T-cell (primary cell): Measurements from ENCODE around the gene YTHDF1. TPM values are rescaled to one million over a fixed set of nuclear protein-coding genes. Genes with fewer than 3 reads are reported as not detected.

Source experiments
- ATAC-seq, 4 experiments: fragments of 200-7000 bp in 3 of 4; fragments of 150-1000 bp in 1 of 4; cut with Tn5 transposase; replicated peaks in 1 of 4; 1 replicate in 3 of 4; 2 replicates in 1 of 4; pipeline ENCODE4 v1.10.0; 2021; ENCODE audit warnings: moderate library complexity in 3 of 4, mild to moderate bottlenecking in 2 of 4, moderate number of reproducible peaks in 1 of 4
- CTCF ChIA-PET, 2 donors: fragments of 300-600 bp; sonication (Branson Sonifier 250); formaldehyde crosslinking; loops; one replicate each; lab custom pipeline; 2022; ENCODE audit warnings: antibody characterized with exemption in 2 of 2; lab: Charles Lee
- POLR2A ChIA-PET, 2 donors: fragments of 300-600 bp; sonication (Branson Sonifier 250); formaldehyde crosslinking; loops; one replicate each; lab custom pipeline; 2022; ENCODE audit warnings: antibody characterized with exemption in 2 of 2; lab: Charles Lee
- DNase-seq, 35 experiments: peaks; one replicate each; pipeline versions ENCODE4 v3.0.0 to v3.0.0-alpha.2; 2013 to 2023
- H3K27ac ChIP-seq: one replicate; pipeline ENCODE4 v1.5.1; 2013; ENCODE audit warnings: low read length
- H3K27me3 ChIP-seq, 2 experiments: replicated peaks in 1 of 2; 1 replicate in 1 of 2; 2 replicates in 1 of 2; pipeline versions ENCODE4 v1.6.1 to v1.7.0; 2013; ENCODE audit warnings: low read length in 1 of 2, mixed read lengths in 1 of 2; ENCODE audit not compliant: control insufficient read depth in 2 of 2, insufficient read depth in 2 of 2; ENCODE audit errors: extremely low read depth in 1 of 2
- H3K36me3 ChIP-seq, 2 donors: 1 replicate in 1 of 2; 2 replicates in 1 of 2; pipeline versions ENCODE4 v1.6.1 to v1.7.0; 2013; ENCODE audit warnings: low read length in 1 of 2; ENCODE audit not compliant: control insufficient read depth in 2 of 2, insufficient read depth in 1 of 2; ENCODE audit errors: extremely low read depth in 1 of 2
- H3K4me1 ChIP-seq, 2 experiments: 1 replicate in 1 of 2; 2 replicates in 1 of 2; pipeline versions ENCODE4 v1.6.1 to v1.7.0; 2013; ENCODE audit warnings: low read length in 2 of 2, mixed read lengths in 1 of 2; ENCODE audit not compliant: insufficient read depth in 2 of 2, control insufficient read depth in 1 of 2; ENCODE audit errors: extremely low read depth in 1 of 2
- H3K4me3 ChIP-seq, 2 donors: 1 replicate in 1 of 2; 2 replicates in 1 of 2; pipeline versions ENCODE4 v1.5.1 to v1.7.0; 2013; ENCODE audit warnings: mild to moderate bottlenecking in 2 of 2, low read length in 1 of 2, moderate library complexity in 1 of 2; ENCODE audit not compliant: control insufficient read depth in 1 of 2; ENCODE audit errors: extremely low read depth in 1 of 2
- H3K9me3 ChIP-seq: 2 replicates; pipeline ENCODE4 v1.7.0; 2013
- H3K27ac Mint-ChIP-seq, 2 donors: one replicate each; pipeline ENCODE4 v1.8.0; 2020 to 2021; ENCODE audit warnings: mild to moderate bottlenecking in 2 of 2, mixed read lengths in 2 of 2
- H3K27me3 Mint-ChIP-seq, 2 donors: one replicate each; pipeline ENCODE4 v1.8.0; 2021 to 2022; ENCODE audit warnings: mixed read lengths in 2 of 2
- H3K36me3 Mint-ChIP-seq: one replicate; pipeline ENCODE4 v1.8.0; 2021; ENCODE audit warnings: mixed read lengths
- H3K4me1 Mint-ChIP-seq, 3 donors: one replicate each; pipeline ENCODE4 v1.8.0; 2020 to 2022; ENCODE audit warnings: mixed read lengths in 3 of 3, mild to moderate bottlenecking in 1 of 3
- H3K4me3 Mint-ChIP-seq, 3 donors: one replicate each; pipeline ENCODE4 v1.8.0; 2020 to 2022; ENCODE audit warnings: mild to moderate bottlenecking in 3 of 3, mixed read lengths in 3 of 3, moderate library complexity in 3 of 3
- H3K9me3 Mint-ChIP-seq, 3 donors: one replicate each; pipeline ENCODE4 v1.8.0; 2020 to 2022; ENCODE audit warnings: mixed read lengths in 3 of 3
- WGBS: methylation state at CpG from one replicate; pipeline ENCODE4 v1.1.5; 2013; ENCODE audit warnings: missing lambda C conversion rate; ENCODE audit not compliant: insufficient coverage; 5-methylcytosine and 5-hydroxymethylcytosine counted together
- total RNA-seq, 35 experiments: library from RNA in 6 of 35; stranded (reverse) in 6 of 35; fragments of 120-200 nt in 1 of 35; gene quantifications; one replicate each; pipeline versions ENCODE4 v1.2.1 to v1.2.4 and lab custom pipeline; 2013 to 2026

YTHDF1 gene
- total RNA-seq, 5 donors from 2014 or later (not counting 1 experiment from before 2014, with no cell fraction given), result 36.7 to 44.5 (median 42.2) TPM

GRCh38 chr20:63178889-63179686 lies 36.8 kb downstream of the YTHDF1 start:
- no peaks in the 10 kb centered on the region for H3K9me3 Mint-ChIP-seq
- Histone ChIP-seq H3K4me1 (peaks cover 2 to 33% of the 10 kb centered on the region in 2 experiments), H3K36me3 (no peaks in the 10 kb centered on the region), H3K9me3 (no peaks in the 10 kb centered on the region), H3K27ac (no peak overlapping the region), H3K4me3 (peak overlapping the region; percentile 38 to 64), H3K27me3 (peaks cover 1 to 86% of the 10 kb centered on the region in 2 experiments)
- 1% methylated on average over 56 of the region's 74 CpGs for WGBS
- ChIA-PET POLR2A (no interaction called here), CTCF (no interaction called here)
- no peaks in the 10 kb centered on the region for H3K36me3 Mint-ChIP-seq
- peaks cover 6 to 19% (median 12%) of the 10 kb centered on the region in 3 donors for H3K4me1 Mint-ChIP-seq
- no peak overlapping the region for H3K27ac Mint-ChIP-seq
- peak; percentile 25 to 81 (median 69) for DNase-seq
- ATAC-seq, result peak; percentile 77 to 87 (median 83)
- H3K4me3 Mint-ChIP-seq, result peak overlapping the region in 2 of 3 donors; percentile 67 to 68
- peaks cover 20 to 56% of the 10 kb centered on the region in 2 donors for H3K27me3 Mint-ChIP-seq

GRCh38 chr20:63178446-63178820 lies 37.5 kb downstream of the YTHDF1 start:
- Histone ChIP-seq H3K4me1 (peaks cover 2 to 33% of the 10 kb centered on the region in 2 experiments), H3K9me3 (no peaks in the 10 kb centered on the region), H3K27me3 (peaks cover 2 to 88% of the 10 kb centered on the region in 2 experiments), H3K4me3 (no peak overlapping the region), H3K36me3 (no peaks in the 10 kb centered on the region), H3K27ac (no peak overlapping the region)
- 3% methylated on average over 49 of the region's 49 CpGs for WGBS
- peaks cover 20 to 60% of the 10 kb centered on the region in 2 donors for H3K27me3 Mint-ChIP-seq
- CTCF ChIA-PET, result interaction anchor here in 1 of 2 donors (0.6 kb wide), 1 partner anchor 206 kb away, joined by 8 read pairs; no protein-coding TSS in a partner anchor
- peaks cover 6 to 19% (median 12%) of the 10 kb centered on the region in 3 donors for H3K4me1 Mint-ChIP-seq
- no peak overlapping the region for H3K27ac Mint-ChIP-seq
- H3K36me3 Mint-ChIP-seq, result no peaks in the 10 kb centered on the region
- no peaks in the 10 kb centered on the region for H3K9me3 Mint-ChIP-seq
- no peak for ATAC-seq
- no peak overlapping the region for H3K4me3 Mint-ChIP-seq
- DNase-seq, result no peak
- POLR2A ChIA-PET, result no interaction called here

DNA sequence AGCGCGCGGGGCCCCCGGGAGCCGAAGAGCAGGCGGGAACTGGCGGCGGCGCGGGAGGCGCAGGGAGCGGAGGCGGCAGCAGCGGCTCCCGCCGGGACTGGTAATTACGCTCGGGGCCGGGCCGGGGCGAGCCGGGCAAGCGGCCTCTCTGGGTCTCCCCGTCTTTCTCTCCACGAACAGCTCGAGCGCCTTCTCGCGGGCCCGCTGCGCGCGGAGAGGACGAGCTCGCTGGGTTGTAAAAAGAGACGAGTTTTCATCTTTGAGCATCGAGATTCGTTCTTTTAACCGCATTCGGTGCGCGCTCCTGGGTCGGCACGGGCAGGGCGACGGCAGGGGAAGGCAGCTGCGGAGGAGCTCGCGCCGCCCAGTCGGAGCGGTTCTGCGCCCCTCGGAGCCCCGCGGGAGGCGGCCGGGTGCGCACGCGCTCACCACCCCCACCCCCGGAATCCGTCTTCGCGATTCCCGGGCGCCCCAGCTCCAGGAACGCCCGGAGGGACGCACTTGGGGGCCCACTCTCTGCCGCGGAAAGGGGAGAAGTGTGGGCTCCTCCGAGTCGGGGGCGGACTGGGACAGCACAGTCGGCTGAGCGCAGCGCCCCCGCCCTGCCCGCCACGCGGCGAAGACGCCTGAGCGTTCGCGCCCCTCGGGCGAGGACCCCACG lies 38.0 kb downstream of the YTHDF1 start:
- H3K4me1 ChIP-seq, result peaks cover 2 to 33% of the 10 kb centered on the region in 2 experiments
- ChIA-PET CTCF (interaction anchor here in 1 of 2 donors (0.6 kb wide), 1 partner anchor 205 kb away, joined by 8 read pairs; no protein-coding TSS in a partner anchor), POLR2A (no interaction called here)
- Mint-ChIP-seq H3K27ac (no peak overlapping the region), H3K27me3 (peaks cover 20 to 60% of the 10 kb centered on the region in 2 donors), H3K4me3 (peak overlapping the region in 2 of 3 donors; percentile 41 to 54), H3K4me1 (peaks cover 6 to 19% (median 12%) of the 10 kb centered on the region in 3 donors), H3K36me3 (no peaks in the 10 kb centered on the region), H3K9me3 (no peaks in the 10 kb centered on the region)
- no peaks in the 10 kb centered on the region for H3K9me3 ChIP-seq
- WGBS, result 3% methylated on average over 89 of the region's 90 CpGs
- H3K27ac ChIP-seq, result no peak overlapping the region
- H3K27me3 ChIP-seq, result peaks cover 2 to 88% of the 10 kb centered on the region in 2 experiments
- no peak for ATAC-seq
- H3K36me3 ChIP-seq, result no peaks in the 10 kb centered on the region
- no peak overlapping the region for H3K4me3 ChIP-seq
- DNase-seq, result peak in 2 of 35 experiments; percentile 16 to 17

DNA sequence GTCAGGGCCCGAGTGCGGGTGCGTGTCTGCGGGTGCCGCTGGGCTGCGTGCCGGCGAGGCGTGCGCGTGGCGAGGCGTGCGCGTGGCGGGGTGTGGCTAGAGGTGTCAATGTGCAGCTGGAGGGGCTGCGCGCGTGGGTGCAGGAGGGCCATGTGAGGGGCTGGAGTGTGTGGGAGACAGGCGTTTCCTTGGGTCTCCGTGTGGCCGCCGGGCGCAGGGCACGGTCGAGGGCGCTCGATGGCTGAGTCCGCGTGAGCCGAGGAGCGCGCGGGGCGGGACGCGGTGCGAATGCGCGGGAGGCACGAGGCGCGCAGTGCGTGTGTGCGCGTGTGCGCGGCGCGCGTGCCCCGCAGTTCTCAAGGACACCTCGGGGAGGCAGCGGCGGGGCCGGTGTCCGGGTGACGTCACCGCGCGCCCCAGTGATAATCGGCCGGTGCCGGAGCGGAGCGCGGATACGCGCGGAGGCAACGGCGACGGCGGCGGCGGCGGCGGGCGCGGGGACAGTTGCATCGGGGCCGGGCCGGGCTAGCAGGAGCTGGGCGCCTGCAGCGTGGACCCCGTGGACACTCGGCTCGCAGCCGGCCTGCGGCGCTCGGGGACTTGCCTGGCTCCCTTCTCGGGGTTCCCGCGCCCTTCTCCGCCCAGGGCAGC lies 38.7 kb downstream of the YTHDF1 start:
- no peak overlapping the region for H3K27ac Mint-ChIP-seq
- POLR2A ChIA-PET, result no interaction called here
- Histone ChIP-seq H3K9me3 (no peaks in the 10 kb centered on the region), H3K4me1 (peaks cover 2 to 33% of the 10 kb centered on the region in 2 experiments), H3K36me3 (no peaks in the 10 kb centered on the region), H3K27ac (no peak overlapping the region), H3K27me3 (peaks cover 2 to 88% of the 10 kb centered on the region in 2 experiments), H3K4me3 (no peak overlapping the region)
- CTCF ChIA-PET, result no interaction called here
- ATAC-seq, result no peak
- H3K4me3 Mint-ChIP-seq, result peak overlapping the region in 1 of 3 donors; percentile 75
- H3K27me3 Mint-ChIP-seq, result peaks cover 24 to 59% of the 10 kb centered on the region in 2 donors
- 5% methylated on average over 83 of the region's 96 CpGs for WGBS
- DNase-seq, result peak in 3 of 35 experiments; percentile 17 to 32 (median 23)
- H3K9me3 Mint-ChIP-seq, result no peaks in the 10 kb centered on the region
- peaks cover 6 to 19% (median 12%) of the 10 kb centered on the region in 3 donors for H3K4me1 Mint-ChIP-seq
- H3K36me3 Mint-ChIP-seq, result no peaks in the 10 kb centered on the region

GRCh38 chr20:63176427-63177133 lies 39.4 kb downstream of the YTHDF1 start:
- H3K9me3 ChIP-seq, result no peaks in the 10 kb centered on the region
- H3K27ac ChIP-seq, result no peak overlapping the region
- ATAC-seq (no peak), DNase-seq (no peak)
- H3K36me3 ChIP-seq, result no peaks in the 10 kb centered on the region
- Mint-ChIP-seq H3K27me3 (peaks cover 27 to 61% of the 10 kb centered on the region in 2 donors), H3K9me3 (no peaks in the 10 kb centered on the region), H3K36me3 (no peaks in the 10 kb centered on the region), H3K27ac (no peak overlapping the region), H3K4me3 (peak overlapping the region in 1 of 3 donors; percentile 75), H3K4me1 (peaks cover 6 to 19% (median 12%) of the 10 kb centered on the region in 3 donors)
- ChIA-PET POLR2A (no interaction called here), CTCF (no interaction called here)
- peaks cover 2 to 33% of the 10 kb centered on the region in 2 experiments for H3K4me1 ChIP-seq
- peaks cover 2 to 87% of the 10 kb centered on the region in 2 experiments for H3K27me3 ChIP-seq
- H3K4me3 ChIP-seq, result no peak overlapping the region
- 12% methylated on average over 45 of the region's 49 CpGs for WGBS
